Forelimb muscle (tissue), 1 donor: ENCODE measurements around the gene PIK3R1. TPM values are rescaled to one million over a fixed set of nuclear protein-coding genes. Genes with fewer than 3 reads are reported as not detected.

Experiments
- DNase-seq: peaks from one replicate; pipeline ENCODE4 v3.0.0-alpha.2; 2013; ENCODE audit warnings: low read depth
- polyA plus RNA-seq: library from polyadenylated mRNA; unstranded; fragments of 120-200 nt; gene quantifications from one replicate; pipeline ENCODE4 v1.2.1, GENCODE V29; 2013; ENCODE audit not compliant: insufficient read length

The PIK3R1 gene
- polyA plus RNA-seq, 1 donor: 61.7 TPM

- no peak for DNase-seq
Observed at GRCh38 chr5:68297656-68298055, 82.1 kb downstream of the PIK3R1 start.

- DNase-seq: no peak
Observed at GRCh38 chr5:68298479-68298878, 82.9 kb downstream of the PIK3R1 start.

- DNase-seq: no peak
Observed at GRCh38 chr5:68299105-68299504, 83.5 kb downstream of the PIK3R1 start.

GRCh38 chr5:68299575-68299974 lies 84.0 kb downstream of the PIK3R1 start:
- DNase-seq: no peak

GRCh38 chr5:68303038-68303738 lies 87.6 kb downstream of the PIK3R1 start:
- no peak for DNase-seq

- no peak for DNase-seq
Observed at GRCh38 chr5:68303754-68304420, 88.3 kb downstream of the PIK3R1 start.

GRCh38 chr5:68304421-68305052 lies 89.0 kb downstream of the PIK3R1 start:
- DNase-seq: no peak

DNA sequence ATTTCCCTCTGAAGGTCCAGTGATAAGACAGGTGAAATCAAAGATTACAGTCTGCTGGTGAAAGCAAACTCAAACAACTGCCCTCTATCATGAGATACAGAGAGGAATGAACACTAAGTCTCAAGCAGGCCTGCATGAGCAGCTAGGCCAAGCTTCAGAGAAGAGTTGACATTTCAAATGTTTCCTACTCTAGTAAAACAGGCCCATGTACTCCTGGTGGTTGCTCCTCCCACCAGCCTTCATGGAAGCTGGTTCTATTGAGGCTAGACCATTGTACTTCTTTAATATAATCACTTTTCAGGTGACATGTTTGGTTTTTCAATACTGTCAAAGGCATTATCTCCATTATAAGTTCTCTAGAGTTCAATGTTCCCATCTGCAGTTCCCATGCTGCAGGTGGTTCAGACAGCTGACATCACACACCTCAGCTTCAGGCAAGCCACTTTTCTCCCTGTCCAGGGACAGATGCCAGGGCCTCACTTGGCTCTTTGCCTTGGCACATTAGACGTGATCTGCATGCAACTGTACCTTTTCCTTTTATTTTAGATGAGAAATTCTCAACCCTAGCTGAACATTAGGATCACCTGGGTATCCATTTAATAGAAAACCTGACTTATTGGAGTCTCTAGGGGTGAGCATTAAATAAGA lies 89.8 kb downstream of the PIK3R1 start:
- DNase-seq: no peak

- DNase-seq: no peak
Observed at GRCh38 chr5:68306361-68307014, 90.9 kb downstream of the PIK3R1 start.

DNA sequence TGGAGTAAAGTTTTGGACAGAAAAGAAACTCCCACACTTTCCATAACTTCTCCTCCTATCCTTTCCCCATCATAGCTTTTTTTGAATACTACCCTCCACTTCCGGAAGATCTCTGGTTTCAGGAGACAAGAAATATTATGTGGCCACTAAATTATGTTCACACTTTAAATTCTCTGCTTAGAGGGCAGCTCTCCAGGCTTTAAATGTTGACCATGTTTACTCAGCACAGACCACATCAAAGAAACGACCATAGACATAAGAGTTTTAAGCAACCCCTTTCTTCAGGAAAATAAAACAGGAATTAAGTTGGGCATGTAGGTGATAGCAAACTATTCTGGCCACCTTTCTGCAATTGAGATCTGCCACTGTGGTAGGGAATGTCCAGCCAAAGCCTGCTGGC lies 97.8 kb downstream of the PIK3R1 start:
- DNase-seq: no peak

DNA sequence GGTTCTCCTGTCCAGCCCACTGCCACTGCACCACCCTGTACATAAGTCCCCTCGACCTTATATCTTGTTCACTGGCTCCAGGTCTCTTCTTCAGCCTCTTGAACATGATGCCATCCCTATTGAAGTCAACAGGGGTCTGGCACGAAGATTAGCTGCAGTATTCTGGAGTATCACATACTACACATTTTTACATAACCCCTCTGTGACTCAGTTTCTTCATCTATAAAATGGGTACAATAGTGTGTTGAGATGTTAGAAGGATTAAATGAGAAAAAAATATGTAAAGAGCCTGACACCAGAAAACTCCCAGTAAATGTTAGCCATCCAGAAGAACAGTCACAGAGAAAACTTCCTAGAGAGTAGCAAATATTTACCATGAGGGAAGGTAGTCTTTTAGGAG lies 98.9 kb downstream of the PIK3R1 start:
- DNase-seq: no peak

DNA sequence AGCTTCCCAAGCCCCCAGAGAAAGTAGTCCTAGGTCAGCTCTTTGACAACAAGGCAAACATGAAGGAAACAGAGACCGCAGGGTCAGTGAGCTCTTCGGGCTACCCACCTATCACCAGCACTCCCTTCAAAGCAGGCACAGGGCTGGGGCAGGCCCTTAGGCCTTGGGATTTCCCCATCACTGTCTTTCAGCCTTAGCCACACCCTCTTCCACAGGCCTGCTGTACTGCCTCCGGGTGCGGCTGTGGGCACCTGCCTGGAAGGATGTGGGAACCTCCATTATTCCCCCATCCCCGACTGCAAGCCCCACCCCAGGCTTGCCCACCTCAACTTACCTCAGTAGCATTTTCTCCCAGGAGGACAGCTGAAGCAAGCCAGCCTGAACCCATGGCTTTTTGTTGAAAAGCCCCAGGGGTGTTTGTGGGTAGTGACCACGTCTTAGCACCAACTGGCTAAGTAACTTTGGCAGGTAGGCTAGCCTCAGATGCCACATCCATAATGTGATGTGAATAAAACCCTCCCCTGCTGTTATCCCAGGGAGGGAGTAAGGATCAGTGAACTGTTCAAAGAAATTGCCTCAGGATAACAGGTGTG lies 100.2 kb downstream of the PIK3R1 start:
- DNase-seq: no peak

- DNase-seq: no peak
Observed at GRCh38 chr5:68316469-68316868, 100.9 kb downstream of the PIK3R1 start.

DNA sequence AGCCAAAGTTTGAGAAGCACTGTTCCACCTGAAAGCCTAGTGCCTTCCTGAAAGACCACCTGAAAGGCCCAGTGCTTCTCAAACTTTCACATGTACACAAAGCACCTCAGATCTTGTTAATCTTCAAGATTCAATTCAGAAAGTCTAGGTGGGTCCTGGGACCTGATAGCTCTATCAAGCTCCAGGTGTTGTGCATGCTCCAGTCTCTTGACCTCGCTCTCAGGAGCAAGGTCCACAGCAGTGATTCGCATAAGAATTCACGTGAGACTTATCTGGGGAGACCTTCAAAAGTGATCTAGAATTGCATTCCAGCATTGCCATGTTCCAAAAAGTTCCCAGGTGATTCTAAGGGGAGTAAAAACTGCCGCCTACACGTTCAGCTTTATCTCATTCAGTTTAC lies 102.1 kb downstream of the PIK3R1 start:
- no peak for DNase-seq

DNA sequence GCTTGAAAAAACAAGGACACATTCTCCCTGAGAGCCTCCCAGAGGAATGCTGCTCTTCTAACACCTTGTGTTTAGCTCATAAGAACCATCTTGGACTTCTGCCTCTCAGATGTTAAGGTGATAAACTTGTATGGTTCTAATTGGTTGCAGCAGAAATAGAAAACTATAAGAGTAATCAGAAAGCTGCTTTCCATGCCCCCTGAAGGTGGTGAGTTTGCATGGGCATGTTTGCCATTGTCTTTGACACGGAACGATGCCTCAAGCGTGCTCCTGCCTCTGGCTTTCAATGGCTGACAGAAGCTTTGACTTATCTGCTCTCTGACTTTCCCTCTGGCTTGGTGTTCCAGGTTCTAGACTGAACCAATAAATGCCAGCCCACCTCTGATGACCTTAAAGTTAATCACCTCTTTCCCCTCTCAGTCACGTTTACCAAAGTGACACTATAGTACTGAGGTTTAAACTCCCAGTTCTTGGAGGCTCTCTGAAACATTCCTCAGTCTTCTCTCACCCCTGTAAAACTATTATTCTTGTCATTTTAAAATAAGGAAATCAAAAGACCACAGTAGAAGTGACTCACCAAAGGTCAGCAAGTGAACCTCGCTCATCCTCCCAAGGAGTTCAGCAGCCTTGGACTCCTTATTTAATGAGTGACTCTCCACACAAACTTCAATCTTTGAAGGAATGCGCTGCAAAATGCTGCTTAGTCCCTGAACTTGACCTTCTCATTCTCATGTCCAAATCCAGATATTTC lies 103.6 kb downstream of the PIK3R1 start:
- no peak for DNase-seq

DNA sequence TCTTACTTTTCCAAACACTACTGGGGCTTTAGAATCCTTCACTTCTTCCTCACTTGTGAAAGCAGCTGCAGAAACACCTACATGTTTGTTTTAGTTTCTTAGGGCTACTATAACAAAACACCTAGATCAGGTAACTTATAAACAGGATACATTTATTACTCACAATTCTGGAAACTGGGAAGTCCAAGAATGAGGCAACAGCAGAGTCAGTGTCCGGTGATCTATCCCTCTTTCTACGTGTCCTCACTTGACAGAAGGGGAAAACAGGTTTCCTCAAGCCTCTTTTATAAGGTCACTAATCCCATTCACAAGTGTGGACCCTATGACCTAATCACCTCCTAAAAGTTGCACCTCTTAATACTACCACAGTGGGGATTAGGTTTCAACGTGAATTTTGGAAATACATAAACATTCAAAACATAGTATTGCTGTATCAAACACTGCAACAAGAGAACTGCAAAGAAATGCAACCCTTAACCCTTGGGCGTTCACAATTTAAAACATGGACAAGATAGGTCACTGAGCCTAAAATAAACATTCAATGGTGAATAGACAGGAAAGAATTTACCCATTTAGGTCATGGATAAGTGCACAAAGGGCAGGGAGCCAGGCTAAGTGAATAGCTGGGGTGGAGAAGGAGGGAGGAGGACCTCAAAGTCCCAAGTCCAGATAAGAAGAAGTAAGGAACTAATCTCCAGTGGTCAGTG lies 104.3 kb downstream of the PIK3R1 start:
- DNase-seq: no peak

DNA sequence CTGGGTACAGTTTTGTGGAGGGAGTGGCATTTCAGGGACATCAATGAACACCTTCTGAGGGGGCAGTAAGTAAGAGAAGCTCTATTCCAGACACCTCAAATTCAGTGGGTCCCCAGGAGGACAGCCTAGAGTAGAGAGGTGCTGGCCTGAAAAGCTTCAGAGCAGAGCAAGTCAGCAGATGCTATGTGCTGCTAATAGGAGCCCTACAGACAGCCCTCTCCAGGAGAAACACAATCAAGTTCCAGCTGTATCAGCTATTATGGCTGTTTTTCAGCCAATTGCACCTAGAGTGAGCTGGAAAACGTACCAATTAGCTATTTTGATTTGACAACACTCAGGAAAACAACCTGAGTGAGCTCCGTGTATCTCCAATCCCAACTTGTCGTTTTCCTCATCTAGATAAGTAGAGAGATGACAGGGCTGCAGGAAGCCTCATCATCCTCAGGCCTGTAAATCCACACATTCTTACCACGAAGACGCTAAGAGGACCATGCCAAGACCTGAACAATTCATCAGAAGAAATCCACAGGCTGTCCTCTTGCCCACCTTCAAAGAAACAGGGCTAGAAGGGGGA lies 104.9 kb downstream of the PIK3R1 start:
- DNase-seq: no peak

- no peak for DNase-seq
Observed at GRCh38 chr5:68325065-68325580, 109.6 kb downstream of the PIK3R1 start.

- no peak for DNase-seq
Observed at GRCh38 chr5:68329554-68330255, 114.1 kb downstream of the PIK3R1 start.
